GM23338 (cell line): ENCODE results near the gene TEDC2.

Experiments
- EZH2 ChIP-seq: fragments of 200-600 bp; sonication (generic); IDR thresholded peaks from one replicate; pipeline ENCODE4 v1.8.0; 2017; ENCODE audit warnings: antibody characterized with exemption, mild to moderate bottlenecking, low read depth; ENCODE audit not compliant: unreplicated experiment
- EZH2phosphoT487 ChIP-seq: fragments of 200-600 bp; sonication (generic); IDR thresholded peaks from one replicate; pipeline ENCODE4 v1.8.1; 2018; ENCODE audit warnings: antibody characterized with exemption; ENCODE audit not compliant: unreplicated experiment
- NANOG ChIP-seq: IDR thresholded peaks from 2 replicates; pipeline ENCODE4 v1.6.1; 2016; ENCODE audit warnings: antibody characterized with exemption, borderline replicate concordance
- POLR2AphosphoS5 ChIP-seq: IDR thresholded peaks from 2 replicates; pipeline ENCODE4 v1.6.1; 2016; ENCODE audit warnings: antibody characterized with exemption, low read depth
- ZNF114 ChIP-seq: fragments of 250-450 bp; sonication (Bioruptor Pico); IDR thresholded peaks from 2 replicates; pipeline ENCODE4 v1.5.0; 2020; ENCODE audit warnings: mild to moderate bottlenecking, moderate library complexity
- TF ChIP-seq, protein P1 (sequence below), 2 experiments: fragments of 200-600 bp in 1 of 2; sonication (generic) in 1 of 2; conservative IDR thresholded peaks; 2 replicates each; pipeline versions ENCODE4 v1.5.1 to v1.6.1; 2016 to 2017; ENCODE audit warnings: antibody characterized with exemption in 2 of 2, low read depth in 2 of 2, mild to moderate bottlenecking in 2 of 2, moderate library complexity in 1 of 2
- TF ChIP-seq, protein P2 (sequence below): IDR thresholded peaks from one replicate; pipeline ENCODE4 v1.6.1; 2018; ENCODE audit warnings: antibody characterized with exemption; ENCODE audit not compliant: unreplicated experiment

DNA sequence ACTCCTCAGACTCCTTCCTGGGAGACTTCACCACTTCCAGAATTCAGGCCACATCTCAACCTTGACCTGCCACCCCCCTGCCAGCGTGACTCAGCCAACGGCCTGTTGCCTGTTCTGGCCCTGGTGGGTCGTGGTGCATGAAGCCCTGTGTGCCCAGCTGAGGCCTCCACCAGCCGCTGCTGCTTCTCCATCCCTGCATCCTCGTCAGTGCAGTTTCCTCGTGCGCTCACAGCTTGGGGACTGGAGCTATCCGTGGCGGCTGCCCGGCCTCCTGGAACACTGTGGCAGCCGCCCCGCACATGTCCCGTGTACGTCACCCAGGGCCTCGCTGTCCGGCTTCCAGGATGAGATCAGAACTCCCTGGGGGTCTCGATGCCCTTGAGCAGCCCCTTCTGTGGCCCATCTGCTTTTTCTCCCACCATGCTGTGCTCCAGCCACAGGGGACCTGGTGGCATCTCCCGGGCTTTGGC lies 8.0 kb upstream of the TEDC2 start:
- TF ChIP-seq, protein P1, sequence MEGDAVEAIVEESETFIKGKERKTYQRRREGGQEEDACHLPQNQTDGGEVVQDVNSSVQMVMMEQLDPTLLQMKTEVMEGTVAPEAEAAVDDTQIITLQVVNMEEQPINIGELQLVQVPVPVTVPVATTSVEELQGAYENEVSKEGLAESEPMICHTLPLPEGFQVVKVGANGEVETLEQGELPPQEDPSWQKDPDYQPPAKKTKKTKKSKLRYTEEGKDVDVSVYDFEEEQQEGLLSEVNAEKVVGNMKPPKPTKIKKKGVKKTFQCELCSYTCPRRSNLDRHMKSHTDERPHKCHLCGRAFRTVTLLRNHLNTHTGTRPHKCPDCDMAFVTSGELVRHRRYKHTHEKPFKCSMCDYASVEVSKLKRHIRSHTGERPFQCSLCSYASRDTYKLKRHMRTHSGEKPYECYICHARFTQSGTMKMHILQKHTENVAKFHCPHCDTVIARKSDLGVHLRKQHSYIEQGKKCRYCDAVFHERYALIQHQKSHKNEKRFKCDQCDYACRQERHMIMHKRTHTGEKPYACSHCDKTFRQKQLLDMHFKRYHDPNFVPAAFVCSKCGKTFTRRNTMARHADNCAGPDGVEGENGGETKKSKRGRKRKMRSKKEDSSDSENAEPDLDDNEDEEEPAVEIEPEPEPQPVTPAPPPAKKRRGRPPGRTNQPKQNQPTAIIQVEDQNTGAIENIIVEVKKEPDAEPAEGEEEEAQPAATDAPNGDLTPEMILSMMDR (conservative IDR thresholded peaks at IDR 0.05; ENCODE audit: low read depth in 2 of 2) = no peak
- TF ChIP-seq POLR2AphosphoS5 = no peak
- no peak for TF ChIP-seq EZH2
- TF ChIP-seq ZNF114 = no peak
- TF ChIP-seq NANOG = no peak
- TF ChIP-seq, protein P2, sequence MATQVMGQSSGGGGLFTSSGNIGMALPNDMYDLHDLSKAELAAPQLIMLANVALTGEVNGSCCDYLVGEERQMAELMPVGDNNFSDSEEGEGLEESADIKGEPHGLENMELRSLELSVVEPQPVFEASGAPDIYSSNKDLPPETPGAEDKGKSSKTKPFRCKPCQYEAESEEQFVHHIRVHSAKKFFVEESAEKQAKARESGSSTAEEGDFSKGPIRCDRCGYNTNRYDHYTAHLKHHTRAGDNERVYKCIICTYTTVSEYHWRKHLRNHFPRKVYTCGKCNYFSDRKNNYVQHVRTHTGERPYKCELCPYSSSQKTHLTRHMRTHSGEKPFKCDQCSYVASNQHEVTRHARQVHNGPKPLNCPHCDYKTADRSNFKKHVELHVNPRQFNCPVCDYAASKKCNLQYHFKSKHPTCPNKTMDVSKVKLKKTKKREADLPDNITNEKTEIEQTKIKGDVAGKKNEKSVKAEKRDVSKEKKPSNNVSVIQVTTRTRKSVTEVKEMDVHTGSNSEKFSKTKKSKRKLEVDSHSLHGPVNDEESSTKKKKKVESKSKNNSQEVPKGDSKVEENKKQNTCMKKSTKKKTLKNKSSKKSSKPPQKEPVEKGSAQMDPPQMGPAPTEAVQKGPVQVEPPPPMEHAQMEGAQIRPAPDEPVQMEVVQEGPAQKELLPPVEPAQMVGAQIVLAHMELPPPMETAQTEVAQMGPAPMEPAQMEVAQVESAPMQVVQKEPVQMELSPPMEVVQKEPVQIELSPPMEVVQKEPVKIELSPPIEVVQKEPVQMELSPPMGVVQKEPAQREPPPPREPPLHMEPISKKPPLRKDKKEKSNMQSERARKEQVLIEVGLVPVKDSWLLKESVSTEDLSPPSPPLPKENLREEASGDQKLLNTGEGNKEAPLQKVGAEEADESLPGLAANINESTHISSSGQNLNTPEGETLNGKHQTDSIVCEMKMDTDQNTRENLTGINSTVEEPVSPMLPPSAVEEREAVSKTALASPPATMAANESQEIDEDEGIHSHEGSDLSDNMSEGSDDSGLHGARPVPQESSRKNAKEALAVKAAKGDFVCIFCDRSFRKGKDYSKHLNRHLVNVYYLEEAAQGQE = no peak
- no peak for TF ChIP-seq EZH2phosphoT487
